Bone marrow (tissue), 2 donors: ENCODE data around the gene ACOT8.
A peak's percentile ranks its signal among the peaks of the same experiment; 100 is the strongest.
"Not testable (repeated sequence)": the region's sequence is repeated elsewhere in the genome, so short reads cannot be mapped to it uniquely, and the experiment has no call there.

Experiments
- DNase-seq, 2 donors: peaks; one replicate each; lab custom pipeline; 2025; lab: John Stamatoyannopoulos, UW

ACOT8 gene

DNA sequence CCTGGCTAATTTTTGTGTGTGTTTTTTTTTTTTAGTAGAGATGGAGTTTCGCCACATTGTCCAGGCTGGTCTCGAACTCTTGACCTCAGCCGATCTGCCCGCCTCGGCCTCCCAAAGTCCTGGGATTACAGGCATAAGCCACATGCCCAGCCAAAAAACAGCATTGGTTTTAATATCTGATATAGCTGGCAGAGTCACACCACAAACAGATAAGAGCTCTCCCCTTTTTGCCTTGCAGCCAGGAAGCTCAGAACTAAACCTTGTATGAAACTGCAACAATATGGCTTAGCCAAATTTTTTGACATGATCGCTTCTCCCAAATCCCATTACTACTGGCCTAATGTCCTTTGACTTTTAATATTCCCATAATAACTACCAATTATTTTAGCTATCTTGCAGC is 4.9 kb downstream of the ACOT8 start:
- no peak for DNase-seq

DNA sequence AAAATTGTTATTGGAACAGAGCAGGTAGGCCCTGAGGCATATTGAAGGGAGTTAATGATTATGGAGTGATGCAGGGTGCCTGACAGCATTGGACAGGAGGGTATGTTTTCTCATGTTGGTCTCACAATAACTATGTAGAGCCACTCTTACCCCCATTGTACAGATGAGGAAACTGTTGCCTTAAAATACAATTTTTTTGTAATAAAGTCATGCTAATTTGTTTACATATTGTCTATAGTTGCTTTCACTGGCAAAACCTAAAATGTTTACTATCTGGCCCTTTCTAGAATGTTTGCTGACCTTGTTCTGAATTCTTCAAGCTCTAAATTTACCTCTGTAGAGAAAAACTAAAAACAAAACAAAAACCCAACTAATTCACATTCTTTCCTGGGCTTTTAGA is 5.7 kb downstream of the ACOT8 start:
- DNase-seq = no peak

DNA sequence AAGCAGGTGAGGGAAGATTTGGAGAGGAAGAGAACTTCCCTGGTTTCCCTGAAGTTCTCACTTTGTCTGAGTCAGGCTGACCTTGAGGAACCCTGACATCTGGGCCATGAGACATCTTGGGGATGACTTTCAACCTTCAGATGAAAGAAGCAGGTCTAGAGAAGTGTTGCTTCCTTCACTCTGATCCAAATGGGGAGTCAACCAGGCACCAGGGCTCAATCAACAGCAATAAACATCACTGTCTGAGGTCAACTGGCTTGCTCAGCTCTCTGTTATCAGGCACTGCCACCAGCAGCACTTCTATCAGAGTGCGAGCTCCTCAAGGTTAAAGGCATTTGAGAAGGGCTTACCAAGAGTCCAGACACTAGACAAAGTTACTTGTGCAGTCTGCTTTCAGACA is 6.3 kb downstream of the ACOT8 start:
- no peak for DNase-seq

DNA sequence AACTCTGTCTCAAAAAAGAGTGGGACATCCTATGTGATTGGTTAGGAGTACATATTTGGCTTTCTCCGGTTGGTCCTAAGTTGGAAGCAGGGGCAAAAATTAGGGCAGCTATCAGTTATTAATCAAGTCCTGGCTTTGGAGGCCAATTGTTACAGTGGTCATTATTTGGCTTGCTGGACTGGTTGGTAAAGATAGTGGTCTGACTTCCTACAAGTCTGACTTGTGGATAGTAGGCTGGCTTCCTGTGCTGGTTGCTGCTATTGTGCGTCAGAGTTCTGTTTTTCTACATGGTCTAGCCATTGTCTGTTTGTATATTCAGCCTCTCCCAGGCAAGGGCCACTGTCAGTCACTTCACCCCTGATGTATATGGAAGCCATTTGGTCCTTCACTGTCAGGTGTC is 7.0 kb downstream of the ACOT8 start:
- DNase-seq = no peak

DNA sequence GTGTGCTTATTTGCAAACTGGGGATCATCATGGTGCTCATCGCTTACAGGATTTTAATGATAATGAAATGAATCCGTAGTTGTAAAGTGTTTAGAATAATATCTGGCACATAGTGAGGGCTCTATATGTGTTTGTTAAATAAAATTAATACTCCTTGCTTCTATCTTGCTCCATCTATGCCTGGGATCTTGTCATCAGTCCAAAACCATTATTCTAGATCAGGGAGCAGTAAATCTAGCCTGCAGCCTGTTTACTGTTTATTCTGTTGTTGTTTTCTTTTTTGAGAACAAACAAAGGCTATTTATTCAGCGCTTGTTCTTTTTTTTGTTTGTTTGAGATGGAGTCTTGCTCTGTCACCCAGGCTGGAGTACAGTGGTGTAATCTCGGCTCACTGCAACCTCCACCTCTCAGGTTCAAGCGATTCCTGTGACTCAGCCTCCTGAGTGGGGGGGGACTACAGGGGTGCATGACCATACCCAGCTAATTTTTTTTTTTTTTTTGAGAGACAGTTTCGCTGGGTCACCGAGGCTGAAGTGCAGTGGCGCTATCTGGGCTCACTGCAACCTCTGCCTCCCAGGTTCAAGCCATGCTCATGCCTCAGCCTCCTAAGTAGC is 8.1 kb downstream of the ACOT8 start:
- no peak for DNase-seq

DNA sequence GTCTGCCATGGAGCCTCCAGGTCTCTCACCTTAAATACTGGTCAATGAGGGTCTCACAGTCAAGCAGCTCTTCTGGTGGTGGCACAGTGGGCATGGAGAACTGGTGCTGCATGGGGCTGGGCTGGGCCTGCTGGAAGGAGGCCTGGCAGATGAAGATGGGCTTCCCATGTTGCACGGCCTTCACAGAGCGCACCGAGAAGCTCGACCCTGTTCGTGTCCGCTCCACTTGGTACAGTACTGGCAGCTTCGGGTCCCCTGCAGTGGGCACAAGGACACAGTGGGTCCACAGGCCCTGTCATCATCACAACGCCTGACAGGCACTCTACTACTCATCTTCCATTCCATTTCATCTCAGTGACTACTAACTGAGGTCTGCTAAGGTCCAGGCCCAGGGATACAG is 8.8 kb downstream of the ACOT8 start:
- DNase-seq = no peak

DNA sequence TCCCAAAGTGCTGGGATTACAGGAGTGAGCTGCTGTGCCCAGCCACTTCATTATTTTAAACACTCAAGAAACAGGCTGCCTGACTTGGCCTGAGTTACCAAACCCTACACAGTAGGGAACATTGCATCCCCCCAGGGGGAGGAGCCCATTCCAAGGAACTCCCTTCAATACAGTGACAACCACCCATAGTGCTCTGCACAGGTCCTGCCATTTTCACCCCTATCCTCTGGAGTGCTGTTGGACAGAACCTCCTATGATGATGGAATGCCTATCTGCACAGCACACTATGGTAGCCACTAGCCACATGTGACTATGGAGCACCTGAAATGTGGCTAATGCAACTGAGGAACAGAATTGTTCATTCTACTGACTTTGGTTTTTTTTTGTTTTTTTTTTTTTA is 11.7 kb downstream of the ACOT8 start:
- no peak for DNase-seq

DNA sequence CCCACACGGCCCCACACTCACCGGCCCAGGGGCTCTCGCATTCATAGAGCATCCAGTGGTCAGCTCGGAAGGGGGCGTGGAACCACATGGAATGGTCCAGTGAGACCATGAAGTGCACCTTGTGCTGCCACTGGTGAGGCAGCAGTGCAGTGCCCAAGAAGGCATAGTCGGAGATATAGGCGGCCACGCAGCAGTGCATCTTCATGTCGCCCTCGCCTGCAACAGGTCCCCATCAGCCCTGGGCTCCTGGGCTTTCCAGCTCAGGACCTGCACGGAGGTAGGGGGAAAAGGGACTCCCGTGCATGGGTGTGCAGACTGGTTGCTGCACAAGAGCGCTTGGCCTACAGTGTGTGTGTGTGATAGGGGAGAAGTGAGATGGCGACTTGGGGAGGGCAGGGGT is 13.7 kb downstream of the ACOT8 start:
- no peak for DNase-seq

DNA sequence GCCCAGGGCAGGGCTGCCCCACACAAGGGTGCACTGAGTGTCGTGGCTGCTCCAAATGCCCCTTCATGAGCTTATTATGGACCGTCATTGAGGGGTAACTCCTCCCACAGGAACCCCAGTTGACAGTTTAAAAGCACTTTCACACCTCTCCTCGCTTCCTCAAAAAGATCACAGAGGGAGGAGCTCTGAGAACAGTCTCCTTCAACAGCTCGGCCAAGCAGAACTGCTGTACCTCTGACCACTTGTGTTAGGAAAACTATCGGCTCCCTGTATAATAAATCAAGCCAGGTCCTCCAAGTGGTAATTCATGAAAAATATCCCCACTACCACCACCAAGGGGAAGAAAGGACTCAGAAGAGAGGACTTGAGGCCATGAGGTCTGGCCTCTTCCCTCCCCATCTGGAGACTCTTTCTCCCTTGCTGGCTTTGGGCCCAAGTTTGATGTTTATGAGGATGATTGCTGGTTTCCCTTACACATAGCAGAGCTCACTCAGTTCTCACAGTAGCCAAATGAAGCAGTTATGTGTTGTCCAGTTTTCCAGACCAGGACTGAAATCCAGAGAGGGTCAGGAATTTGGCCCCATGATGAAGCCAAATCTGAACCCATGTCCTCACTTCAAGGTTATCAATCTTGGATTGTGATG is 14.9 kb downstream of the ACOT8 start:
- no peak for DNase-seq

DNA sequence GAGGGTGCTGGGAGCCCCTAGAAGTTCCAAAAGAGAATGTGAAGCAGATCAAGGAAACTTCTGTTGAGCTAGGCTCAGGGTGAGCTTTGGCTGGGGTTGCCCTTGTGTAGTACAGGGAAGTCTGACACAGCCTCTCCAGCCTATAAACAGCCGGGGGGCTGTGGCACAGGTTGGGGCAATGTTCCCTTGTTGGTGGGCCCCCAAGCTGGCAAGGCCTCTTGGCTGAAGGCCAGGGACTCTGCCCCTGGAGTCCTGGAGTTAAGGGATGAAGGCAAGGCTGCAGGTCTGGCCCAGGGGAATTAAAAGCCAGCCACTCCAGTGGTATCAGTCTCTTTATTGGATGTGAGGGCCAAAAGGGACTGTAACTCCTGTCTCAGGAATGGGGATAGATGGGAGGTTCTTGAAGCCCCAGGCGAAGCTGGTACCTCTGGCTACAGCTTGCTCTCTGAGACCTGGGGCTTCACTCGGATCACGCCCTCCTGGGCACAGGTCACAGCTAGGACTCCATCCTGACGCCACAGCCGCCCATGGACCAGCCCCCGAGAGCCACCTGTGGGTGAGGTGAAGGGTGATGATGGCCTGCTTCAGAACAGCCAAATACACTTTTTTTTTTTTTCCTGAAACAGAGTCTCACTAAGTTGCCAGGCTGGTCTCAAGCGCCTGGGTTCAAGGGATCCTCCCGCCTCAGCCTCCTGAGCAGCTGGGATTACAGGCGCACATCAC is 15.6 kb downstream of the ACOT8 start:
- DNase-seq = no peak

DNA sequence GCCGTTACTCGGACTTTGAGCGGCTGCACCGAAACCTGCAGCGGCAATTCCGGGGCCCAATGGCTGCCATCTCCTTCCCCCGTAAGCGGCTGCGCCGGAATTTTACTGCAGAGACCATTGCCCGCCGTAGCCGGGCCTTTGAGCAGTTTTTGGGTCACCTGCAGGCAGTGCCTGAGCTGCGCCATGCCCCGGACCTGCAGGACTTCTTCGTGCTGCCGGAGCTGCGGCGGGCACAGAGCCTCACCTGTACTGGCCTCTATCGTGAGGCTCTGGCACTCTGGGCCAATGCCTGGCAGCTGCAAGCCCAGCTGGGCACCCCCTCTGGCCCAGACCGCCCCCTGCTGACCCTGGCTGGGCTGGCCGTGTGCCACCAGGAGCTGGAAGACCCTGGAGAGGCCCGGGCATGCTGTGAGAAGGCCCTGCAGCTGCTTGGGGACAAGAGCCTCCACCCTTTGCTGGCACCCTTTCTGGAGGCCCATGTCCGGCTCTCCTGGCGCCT is 16.4 kb downstream of the ACOT8 start:
- DNase-seq = no peak

DNA sequence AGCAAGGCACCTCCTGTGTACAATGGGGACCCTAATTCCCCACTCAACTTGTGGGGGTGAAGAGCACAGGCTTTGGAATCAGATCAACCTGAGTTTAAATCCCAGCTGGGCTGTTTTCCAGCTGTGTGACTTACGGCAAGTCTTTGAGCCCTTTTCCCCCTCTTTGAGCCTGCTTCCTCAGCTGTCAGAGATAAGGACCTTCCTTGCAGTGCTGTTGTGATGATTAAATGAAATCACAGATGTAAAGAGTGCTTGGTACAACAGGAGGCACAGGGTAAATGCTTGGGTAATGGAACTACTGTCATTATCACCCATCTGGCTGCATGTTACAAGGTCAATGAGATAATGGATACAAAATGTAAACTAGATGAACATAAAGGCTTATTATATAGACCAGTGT is 20.4 kb downstream of the ACOT8 start:
- DNase-seq = no peak

DNA sequence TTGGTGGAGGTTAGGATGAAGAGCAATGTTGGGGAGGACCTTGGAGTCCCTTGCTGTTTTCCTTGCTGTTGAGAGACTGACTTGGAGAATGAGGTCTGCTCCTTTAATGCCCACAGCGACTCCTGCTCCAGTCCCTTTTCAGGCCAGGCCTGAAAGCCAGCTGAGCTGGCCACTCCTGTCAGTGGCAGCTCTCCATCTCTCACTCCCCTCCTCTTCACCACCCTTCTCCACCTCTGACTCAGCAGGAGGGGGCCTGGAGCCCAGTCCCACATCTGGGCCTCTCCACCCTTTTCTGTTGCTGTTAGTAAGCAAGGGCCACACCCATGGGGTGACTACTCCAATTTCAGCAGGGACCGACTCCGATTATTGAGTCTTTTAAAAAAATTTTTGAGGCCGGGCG is 21.4 kb downstream of the ACOT8 start:
- DNase-seq = no peak

DNA sequence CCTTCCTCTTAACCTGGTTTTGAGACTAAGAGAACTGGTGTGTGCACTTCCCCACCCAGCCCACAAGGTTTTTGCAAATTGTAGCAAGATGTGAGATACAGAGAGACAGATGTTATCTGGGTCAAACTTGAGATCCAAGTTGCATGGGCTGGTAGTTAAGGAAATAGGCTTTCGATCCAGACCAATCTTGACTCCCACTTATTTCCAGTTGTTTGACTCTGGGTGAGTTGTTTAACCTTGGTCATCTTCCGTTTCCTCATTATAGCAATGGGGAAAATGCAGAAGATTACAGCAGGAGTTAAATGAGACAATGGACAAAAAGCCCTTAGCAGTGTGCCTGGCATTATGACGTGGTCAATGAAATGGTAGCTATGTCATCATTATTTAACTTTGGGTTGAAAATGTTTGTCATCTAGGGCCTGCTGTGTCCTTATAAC is 21.8 kb downstream of the ACOT8 start:
- DNase-seq = no peak

DNA sequence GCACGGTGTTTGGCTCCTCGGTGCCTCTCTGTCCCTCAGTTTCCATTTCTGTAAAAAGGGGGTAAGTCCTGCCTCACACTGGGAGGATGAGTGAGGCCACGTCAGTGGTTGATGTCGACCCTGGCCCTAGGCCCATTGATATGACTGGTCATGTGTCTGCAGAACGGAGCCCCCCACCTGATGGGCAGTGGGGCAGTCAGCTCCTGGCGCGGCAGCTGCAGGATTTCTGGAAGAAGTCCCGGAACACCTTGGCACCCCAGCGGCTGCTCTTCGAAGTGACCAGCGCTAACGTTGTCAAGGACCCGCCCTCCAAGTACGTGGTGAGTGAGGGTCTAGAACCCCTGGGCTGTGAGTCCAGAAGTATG is 22.4 kb downstream of the ACOT8 start:
- no peak for DNase-seq

DNA sequence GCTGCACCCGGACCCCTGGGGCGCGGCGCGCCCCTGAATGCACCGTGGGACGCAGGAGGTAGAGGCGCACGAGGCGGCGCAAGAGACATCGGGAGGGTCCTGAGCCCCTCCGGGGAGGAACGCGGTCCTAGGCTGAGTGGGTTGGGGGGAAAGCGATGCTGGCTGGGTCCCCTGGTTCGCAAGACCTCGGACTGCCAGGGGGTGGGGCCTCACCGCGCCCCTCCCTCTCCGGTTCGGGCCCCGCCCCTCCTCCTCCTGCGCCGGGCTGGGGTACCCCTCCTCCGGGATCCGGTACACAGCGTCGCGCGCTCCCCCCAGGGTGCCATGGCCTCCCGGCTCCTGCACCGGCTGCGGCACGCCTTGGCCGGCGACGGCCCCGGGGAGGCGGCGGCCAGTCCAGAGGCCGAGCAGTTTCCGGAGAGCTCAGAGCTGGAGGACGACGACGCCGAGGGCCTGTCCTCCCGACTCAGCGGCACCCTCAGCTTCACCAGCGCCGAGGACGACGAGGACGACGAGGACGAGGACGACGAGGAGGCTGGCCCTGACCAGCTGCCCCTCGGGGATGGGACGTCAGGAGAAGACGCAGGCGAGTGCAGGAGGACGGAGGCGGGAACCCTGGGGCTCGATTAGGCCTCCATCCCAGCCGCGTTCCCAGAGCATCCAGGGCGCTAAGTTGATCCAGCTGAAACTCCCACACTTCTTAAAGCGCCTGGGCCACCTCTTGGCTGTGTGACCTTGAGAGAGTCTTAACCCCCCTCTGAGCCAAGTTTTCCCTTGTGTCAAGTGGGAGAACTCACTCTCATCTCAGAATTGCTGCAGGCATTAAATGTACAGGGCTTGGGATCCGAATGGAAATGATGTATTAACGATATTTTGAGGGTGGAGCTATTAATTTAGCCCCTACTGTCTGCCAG is 23.1 kb downstream of the ACOT8 start:
- no peak for DNase-seq

DNA sequence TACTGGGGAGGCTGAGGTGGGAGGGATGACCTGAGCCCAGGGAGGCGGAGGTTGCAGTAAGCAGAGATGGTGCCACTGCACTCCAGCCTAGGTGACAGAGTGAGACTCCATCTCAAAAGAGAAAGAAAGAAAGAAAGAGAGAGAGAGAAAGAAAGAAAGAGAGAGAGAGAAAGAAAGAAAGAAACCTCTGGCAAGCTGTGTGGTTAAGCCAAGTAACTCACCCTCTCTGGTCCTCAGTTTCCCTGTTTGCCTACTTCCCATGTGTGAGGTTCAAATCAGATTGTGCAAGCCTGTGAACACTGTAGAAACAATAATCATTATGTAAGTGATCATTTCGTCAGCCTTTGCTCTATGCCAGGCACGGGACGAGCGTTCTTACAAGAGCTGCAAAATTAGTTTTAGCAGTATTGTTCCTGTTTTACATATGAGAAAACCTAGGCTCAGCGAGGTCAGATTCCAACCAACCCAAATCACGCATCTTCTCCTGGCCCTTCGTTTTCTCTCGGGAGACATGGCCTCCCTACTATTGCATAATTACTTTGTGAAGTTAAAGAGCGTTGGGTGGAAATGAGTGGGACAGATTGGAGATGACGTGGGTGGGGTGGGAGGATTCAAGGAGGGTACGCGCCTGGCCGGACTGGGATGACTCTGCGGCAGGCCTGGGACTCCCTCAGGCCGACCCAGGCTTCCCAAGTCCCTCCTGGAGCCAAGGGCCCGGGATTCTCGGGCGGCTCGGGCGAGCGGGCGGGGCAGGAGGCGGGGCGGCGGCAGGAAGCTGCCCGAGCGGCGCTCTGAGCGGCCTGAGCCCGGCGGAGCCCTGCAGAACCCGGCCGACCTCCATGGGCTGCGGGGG is 23.9 kb downstream of the ACOT8 start, which contains the start of gene SNX21:
TSS of gene SNX21 (plus strand) at position 770 of the 853 bp plus-strand sequence. CDS start 121 bp downstream, outside the sequence.
- peak in 1 of 2 donors; percentile 30 for DNase-seq

DNA sequence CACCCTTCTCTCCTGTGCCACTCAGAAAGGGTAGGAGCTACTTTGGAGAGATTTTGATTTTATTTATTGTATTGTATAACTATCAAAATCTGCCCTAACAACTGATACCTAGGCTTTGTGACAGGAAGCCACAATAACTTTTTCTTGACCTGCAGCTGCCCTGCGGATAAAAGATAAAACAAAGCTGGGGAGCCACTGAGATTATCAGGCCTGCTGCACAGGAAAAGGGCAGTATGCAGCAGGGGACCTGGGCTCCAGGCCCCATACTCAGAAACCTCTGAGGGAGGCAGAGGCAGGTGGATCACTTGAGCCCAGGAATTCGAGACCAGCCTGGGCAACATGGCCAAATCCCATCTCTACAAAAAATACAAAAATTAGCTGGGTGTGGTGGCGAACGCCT is 24.6 kb downstream of the ACOT8 start:
- no peak for DNase-seq

DNA sequence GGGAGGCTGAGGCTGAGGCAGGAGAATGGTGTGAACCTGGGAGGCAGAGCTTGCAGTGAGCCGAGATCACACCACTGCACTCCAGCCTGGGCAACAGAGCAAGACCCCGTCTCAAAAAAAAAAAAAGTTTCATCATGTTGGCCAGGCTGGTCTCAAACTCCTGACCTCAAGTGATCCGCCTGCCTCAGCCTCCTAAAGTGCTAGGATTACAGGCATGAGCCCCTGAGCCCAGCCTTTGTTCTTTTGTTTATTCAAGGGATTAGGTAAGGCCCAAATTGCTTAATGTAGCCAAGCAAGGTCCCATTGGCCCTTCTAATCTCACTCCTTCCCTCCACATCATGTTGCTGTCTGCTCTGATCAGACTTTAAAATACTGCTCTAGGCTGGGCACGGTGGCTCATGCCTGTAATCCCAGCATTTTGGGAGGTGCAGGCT is 27.5 kb downstream of the ACOT8 start:
- not testable (repeated sequence) for DNase-seq

DNA sequence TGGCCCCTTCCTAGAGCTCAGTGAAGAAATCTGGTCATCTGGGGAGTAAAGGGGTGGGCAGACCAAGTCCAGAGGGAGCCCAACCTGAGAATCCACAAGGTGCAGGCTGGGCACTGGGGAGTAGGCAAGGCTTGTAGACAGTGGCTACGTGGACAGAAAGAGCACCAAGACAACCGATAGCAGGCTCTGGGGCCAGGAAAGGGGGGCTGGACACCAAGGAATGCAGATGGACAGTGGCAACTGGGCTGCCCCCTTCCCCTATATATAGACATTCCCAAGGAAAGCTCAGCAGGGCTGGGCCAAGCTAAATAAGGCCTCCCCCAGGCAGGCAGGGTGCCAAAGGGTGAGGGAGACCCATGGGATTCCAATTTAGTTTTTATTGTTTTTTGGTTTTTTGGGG is 28.6 kb downstream of the ACOT8 start:
- no peak for DNase-seq

DNA sequence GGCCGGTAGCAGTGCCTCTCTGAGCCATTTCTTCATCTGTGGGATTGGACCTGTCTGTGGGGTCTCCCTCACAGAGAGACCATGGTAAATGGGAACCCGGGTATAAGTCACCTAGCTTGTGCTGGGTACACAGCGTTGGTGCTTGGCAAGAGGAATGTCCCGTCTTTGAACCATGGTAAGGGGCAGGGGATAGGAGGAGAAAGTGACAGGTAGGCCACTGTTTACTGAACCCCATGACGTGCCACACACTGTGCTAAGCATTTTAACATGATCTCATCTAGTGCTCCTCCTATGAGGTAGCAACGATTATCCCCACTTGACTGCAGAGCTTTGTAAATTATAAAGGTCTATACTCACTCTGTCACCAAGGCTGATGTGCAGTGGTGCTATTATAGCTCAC is 29.5 kb downstream of the ACOT8 start:
- no peak for DNase-seq
